Measurements from ENCODE around the gene IGLL5.
A peak's percentile ranks its signal among the peaks of the same experiment; 100 is the strongest.

Gene IGLL5

DNA sequence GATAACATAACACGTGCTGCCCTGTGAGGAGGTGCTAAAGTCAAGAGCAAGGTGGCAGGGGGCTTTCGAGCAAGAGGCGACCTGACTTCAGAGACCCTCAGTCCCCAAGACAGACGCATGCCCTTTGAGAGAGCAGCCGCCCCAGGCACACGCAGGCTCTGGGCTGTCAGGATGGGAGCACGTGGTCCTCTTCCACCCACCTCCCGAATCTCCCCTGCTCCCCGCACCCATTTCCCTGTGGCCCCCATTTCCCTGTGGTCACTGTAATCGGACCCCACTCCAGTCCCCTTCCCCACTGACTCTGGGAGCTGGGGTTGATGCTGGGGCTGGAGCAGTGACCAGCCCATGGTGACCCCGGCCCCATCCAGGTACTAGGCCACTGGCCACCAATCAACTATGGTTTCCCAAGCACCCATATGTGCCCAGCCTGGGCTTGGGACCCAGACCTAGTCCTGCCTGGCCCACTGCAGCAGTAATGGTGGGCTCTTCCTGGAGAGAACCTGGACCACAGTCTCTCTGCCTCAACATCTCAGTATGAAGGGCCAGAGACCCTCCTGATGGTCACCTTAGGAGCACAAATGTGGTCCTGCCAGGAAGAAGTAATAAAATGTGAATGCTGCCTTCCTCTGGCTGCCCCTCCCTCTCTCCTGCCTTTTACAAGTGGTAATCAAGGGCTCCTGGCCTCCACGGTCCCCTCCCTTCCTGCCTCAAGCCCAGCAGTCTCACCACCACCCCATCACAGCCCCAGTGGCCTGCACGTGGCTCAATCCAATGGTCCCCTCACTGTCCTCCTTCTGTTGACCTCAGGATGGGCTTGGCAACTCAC, 39.0 kb downstream of the IGLL5 start:
- FAIRE-seq (no peak), DNase-seq (ENCODE audit: low spot score) (no peak)

GRCh38 chr22:22927196-22927887, 39.7 kb downstream of the IGLL5 start:
- DNase-seq (ENCODE audit: low spot score) (no peak), FAIRE-seq (no peak)

GRCh38 chr22:22927888-22928665, 40.5 kb downstream of the IGLL5 start:
- peak; percentile 47 for DNase-seq (ENCODE audit: low spot score)
- peak; percentile 69 for FAIRE-seq

GRCh38 chr22:22928666-22929380, 41.2 kb downstream of the IGLL5 start:
- FAIRE-seq (no peak), DNase-seq (ENCODE audit: low spot score) (peak; percentile 94)

DNA sequence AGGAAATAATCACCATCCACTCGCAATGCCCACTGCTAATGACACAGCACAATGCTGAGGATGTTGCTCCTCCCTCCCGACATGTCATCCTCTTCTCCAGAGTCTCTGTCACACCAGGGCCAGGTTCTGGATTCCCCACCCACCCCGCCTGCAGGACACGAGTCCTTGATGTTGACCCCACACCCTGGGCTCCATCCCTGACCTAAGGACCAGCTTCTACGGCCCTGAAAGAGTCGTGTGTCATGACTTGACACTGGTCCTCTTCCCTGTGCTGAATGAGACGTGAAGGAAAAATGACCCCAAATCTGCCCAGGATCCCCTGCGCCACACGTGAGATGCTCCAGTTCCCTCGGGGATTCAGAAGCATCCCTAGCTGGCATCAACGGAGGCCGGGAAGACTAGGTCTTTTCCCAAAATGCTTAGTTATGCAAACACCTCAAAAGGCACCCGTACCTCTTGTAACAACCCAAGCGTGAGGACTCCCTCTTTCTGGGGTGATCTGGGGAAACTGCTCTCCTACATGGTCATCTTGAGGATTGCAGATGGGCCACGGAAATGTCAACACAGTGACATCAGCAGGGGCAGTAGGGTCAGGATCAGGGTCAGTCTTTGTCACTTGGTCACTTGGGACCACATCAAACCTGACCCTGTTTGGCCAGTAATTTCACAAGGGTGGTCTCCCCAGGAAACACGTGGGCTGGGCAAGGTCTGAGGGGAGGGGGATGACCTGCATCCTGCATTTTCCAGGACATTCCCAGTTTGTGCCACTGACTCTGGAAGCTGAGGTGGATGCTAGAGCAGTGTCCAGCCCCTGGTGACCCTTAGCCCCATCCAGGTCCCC, 42.0 kb downstream of the IGLL5 start:
- FAIRE-seq (no peak), DNase-seq (ENCODE audit: low spot score) (no peak)

DNA sequence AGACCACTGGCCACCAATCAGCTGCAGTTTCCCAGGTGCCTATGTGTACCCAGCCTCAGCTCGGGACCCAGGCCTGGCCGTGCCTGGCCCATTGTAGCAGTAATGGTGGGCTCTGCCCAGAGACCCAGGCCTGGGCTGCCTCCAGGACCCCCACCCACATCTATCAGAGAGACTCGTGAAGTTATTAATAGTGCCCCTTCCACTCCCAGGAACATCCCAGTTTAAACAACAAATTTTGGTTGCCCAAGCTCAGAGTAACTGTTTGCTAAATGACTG, 42.5 kb downstream of the IGLL5 start:
- FAIRE-seq: no peak
- DNase-seq (ENCODE audit: low spot score): no peak

DNA sequence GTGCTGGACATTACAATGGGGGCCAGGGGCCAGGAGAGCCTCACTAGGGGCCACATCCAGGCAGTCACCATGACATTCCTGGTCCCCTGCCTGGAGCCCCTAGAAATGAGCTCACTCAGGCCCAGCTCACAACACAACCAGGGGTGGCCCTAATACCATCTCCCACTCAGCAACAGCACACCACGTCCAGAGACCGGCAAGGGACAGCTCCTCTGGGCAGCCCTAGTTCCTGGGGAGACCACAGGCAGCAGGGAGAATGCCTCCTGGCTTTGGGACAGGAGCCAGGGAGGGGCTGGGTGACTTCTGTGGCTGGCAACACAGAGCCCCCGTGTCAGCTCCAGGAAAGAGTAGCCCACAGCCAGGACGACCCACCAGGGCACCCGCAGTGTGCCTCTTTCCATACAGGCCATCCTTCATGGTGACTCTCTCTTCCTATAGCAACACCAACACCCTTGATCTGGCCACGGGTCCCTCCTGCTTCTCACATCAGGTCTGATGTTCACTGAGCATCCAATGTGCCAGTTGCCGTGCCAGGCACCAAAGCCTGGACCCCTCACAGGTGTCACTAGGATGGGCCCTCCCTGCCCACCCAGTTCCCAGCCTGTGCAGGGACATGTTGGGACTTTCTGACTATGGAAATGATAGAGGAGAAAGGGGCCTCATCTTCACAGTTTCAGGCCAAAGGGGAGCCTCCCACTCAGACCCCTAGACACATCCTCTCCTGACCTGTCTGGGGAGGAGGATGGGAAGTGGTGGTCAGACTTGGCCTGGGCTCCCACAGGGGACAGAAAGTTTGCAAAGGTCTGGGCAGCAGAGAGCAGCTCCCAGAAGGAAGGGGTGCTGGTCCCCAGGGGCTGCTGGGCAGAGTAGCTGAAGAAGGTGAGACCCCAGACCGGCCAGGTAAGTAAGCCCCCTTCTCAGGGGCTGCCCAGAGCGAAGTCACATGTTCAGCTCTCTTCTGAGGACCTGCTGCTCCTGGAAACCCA, 43.2 kb downstream of the IGLL5 start:
- FAIRE-seq: no peak
- DNase-seq (ENCODE audit: low spot score): no peak

DNA sequence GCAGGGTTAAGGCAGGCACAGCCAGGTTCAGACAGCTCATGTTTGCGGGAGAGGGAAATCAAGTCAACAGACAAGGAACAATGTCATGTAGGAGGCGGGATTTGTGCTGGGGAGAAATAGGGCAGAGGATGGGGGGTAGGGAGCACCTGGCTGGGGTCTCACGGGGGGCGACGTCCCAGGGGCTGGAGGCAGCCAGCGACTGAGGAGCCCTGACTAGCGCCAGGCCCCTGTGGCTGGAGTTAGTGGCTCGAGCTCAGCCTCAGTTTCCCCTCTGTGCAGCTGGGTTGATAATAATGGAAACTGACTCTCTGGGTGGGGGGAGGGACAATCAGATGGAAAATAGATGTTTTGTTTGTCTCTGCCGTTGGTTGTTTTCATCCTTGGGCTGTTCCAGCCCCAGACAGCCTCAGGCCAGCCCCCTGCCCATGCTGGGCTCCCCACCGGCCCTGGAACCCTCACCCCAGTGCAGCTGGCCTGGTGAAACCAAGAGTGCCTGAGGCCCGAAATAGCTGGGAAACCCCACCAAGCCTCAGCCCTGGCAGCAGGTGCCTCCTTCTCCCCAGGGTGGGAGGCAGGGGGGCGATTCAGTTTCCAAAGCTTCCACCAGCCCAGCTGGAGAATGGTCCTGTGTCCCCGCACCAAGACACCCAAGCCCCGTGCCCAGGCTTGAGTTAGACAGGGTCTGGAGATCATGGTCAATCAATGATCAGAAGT, 44.1 kb downstream of the IGLL5 start:
- FAIRE-seq: no peak

GRCh38 chr22:22932512-22932941, 44.9 kb downstream of the IGLL5 start:
- no peak for DNase-seq (ENCODE audit: low spot score)
- FAIRE-seq: no peak

More for the DNA sequence above, 44.1 kb downstream of the IGLL5 start:
- DNase-seq (ENCODE audit: low spot score): no peak

GRCh38 chr22:22933100-22933806, 45.6 kb downstream of the IGLL5 start:
- DNase-seq (ENCODE audit: low spot score): no peak
- no peak for FAIRE-seq

DNA sequence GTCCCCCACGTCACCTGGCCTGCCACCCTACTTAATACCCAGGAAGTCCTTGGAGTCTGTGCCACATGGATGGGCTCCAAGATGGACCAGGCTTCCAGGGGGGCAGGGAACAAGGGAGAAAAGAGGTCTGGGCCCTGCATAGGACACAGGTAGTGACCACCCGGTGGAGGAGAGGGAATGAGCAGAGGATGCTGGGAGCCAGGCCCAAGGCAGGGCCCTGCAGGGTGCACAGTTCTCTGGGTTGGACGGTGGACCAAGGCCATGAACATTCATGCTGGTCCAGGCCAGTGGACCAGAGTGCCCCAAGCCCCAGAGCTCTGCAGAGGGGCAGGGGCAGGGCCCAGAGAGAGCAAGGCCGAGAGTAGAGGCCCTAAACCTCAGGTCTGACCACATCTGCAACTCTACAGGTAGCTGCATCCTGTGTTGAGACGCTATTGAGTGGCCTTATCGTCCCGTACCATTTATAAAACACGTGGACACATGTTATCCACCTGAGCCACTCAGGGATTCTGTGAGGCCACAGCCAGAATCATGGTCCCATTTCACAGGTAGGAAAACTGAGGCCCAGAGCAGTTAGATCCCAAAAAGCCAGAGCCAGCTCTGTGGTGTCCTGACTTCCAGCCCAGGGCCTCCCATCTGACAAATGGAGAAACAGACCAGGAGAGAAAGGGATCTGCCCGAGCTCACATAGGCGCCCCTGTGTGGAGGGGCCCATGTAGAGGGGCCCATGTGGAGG, 46.4 kb downstream of the IGLL5 start:
- no peak for DNase-seq (ENCODE audit: low spot score)
- FAIRE-seq: no peak

- FAIRE-seq: no peak
- no peak for DNase-seq (ENCODE audit: low spot score)
Measured at GRCh38 chr22:22934543-22935055, 47.0 kb downstream of the IGLL5 start.

DNA sequence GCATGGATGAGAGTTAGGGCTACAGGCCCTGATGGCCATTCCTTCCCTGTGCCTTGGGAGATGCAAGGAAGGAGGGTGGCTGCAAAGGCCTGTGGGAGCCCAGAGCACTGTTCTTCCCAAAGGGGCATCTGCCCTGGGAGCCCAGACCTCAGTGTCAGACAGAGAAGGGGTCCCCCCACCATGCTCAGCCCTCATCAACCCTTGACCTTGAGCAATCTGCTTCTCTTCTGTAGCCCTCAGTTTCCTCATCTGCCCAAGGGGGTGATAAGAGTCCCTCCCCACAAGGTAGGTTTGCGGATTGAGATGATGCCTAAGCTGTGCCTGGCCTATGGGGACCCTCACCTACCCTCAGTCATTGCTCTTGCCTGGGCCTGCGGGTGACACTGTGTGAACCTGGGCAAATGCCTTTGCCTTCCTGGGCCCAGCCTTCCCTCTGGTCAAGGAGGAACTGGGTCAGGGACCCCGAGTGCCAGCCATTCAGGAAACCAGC, 47.5 kb downstream of the IGLL5 start:
- FAIRE-seq (no peak), DNase-seq (ENCODE audit: low spot score) (no peak)

DNA sequence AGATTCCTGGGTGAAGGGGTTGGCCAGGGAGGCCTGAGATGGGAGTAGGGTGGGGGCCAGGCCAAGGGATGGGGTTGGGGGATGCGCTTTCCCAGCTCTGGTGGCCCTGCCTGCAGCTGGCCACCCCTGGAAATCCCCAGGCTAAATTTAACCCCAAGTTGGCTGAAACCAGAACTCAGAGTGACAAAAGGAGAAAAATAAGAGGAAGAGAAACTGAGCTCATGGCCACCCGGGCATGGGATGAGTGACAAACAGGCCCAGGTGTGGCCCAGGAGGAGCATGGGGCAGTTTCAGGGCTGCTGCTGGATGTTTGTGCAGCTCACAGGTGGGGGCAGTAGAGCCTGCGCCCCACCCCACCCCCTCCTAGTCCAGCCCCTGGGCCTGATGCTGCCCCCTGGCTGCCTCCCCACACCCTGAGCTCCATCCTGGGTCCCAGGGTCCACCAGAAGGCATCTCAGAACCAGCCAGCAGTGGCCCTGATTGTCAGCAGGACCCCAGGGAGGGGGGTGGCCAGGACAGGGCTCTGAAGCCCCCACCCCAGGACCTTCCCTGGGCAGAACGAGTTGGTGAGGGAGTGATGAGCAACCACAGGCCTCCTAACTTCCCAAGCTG, 48.0 kb downstream of the IGLL5 start:
- no peak for DNase-seq (ENCODE audit: low spot score)
- FAIRE-seq: no peak

GRCh38 chr22:22936180-22936914, 48.7 kb downstream of the IGLL5 start:
- DNase-seq (ENCODE audit: low spot score): no peak
- no peak for FAIRE-seq
